Measurements from ENCODE around the gene ERC2.

ERC2 gene

GRCh38 chr3:55716044-55716443 lies 752.2 kb downstream of the ERC2 start:
- DNase-seq (ENCODE audit: low spot score): no peak

- DNase-seq (ENCODE audit: low spot score): no peak
Measured at GRCh38 chr3:55714057-55714456, 754.2 kb downstream of the ERC2 start.

GRCh38 chr3:55711646-55712045 lies 756.6 kb downstream of the ERC2 start:
- no peak for DNase-seq (ENCODE audit: low spot score)

GRCh38 chr3:55709411-55710012 lies 758.8 kb downstream of the ERC2 start:
- DNase-seq (ENCODE audit: low spot score): no peak

- no peak for DNase-seq (ENCODE audit: low spot score)
Measured at GRCh38 chr3:55708921-55709320, 759.3 kb downstream of the ERC2 start.

- no peak for DNase-seq (ENCODE audit: low spot score)
Measured at GRCh38 chr3:55708242-55708641, 760.0 kb downstream of the ERC2 start.

- no peak for DNase-seq (ENCODE audit: low spot score)
Measured at GRCh38 chr3:55704521-55704920, 763.7 kb downstream of the ERC2 start.

GRCh38 chr3:55702822-55703221 lies 765.4 kb downstream of the ERC2 start:
- no peak for DNase-seq (ENCODE audit: low spot score)

GRCh38 chr3:55701997-55702396 lies 766.3 kb downstream of the ERC2 start:
- DNase-seq (ENCODE audit: low spot score): no peak

GRCh38 chr3:55698831-55699230 lies 769.4 kb downstream of the ERC2 start:
- DNase-seq (ENCODE audit: low spot score): no peak

- DNase-seq (ENCODE audit: low spot score): no peak
Measured at GRCh38 chr3:55697177-55697865, 770.9 kb downstream of the ERC2 start.

GRCh38 chr3:55692957-55693558 lies 775.2 kb downstream of the ERC2 start:
- DNase-seq (ENCODE audit: low spot score): no peak

GRCh38 chr3:55692295-55692956 lies 775.8 kb downstream of the ERC2 start:
- DNase-seq (ENCODE audit: low spot score): no peak

- DNase-seq (ENCODE audit: low spot score): no peak
Measured at GRCh38 chr3:55691141-55691540, 777.1 kb downstream of the ERC2 start.

GRCh38 chr3:55690726-55691125 lies 777.5 kb downstream of the ERC2 start:
- DNase-seq (ENCODE audit: low spot score): no peak

GRCh38 chr3:55690177-55690576 lies 778.1 kb downstream of the ERC2 start:
- DNase-seq (ENCODE audit: low spot score): no peak

- no peak for DNase-seq (ENCODE audit: low spot score)
Measured at GRCh38 chr3:55688154-55688553, 780.1 kb downstream of the ERC2 start.

- DNase-seq (ENCODE audit: low spot score): no peak
Measured at GRCh38 chr3:55687526-55687925, 780.7 kb downstream of the ERC2 start.

GRCh38 chr3:55686426-55687254 lies 781.6 kb downstream of the ERC2 start:
- DNase-seq (ENCODE audit: low spot score): no peak

GRCh38 chr3:55683666-55684270 lies 784.5 kb downstream of the ERC2 start:
- no peak for DNase-seq (ENCODE audit: low spot score)

- DNase-seq (ENCODE audit: low spot score): no peak
Measured at GRCh38 chr3:55682461-55682860, 785.8 kb downstream of the ERC2 start.
